ENCODE measurements around the gene ENPP5.
"Not testable (repeated sequence)": the region's sequence is repeated elsewhere in the genome, so short reads cannot be mapped to it uniquely, and the experiment has no call there.

Gene ENPP5

GRCh38 chr6:46174904-46175303 lies 4.1 kb upstream of the ENPP5 start:
- DNase-seq (ENCODE audit: low spot score): no peak

DNA sequence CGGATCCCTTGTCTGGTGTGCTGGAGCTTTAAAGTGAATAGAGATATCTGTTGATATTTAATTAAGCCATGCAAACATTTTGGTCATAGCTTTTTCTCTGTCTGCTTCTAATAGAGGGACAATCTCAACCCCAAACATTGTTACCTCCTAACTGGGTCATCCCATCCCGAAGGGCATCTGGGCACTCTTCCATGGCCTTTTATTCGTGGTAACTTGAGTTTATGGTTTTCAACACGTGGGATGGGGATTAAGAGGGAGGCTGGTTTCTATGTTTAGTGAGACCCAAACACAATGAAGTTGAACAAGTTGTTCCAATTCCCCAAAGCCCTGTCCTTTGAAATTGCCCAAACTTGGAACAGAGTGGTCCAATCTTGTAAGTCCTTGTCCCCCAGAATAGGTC lies 1.4 kb upstream of the ENPP5 start:
- no peak for DNase-seq (ENCODE audit: low spot score)

- DNase-seq (ENCODE audit: low spot score): no peak
These were observed 10.7 kb downstream of the ENPP5 start for GRCh38 chr6:46160102-46160501.

DNA sequence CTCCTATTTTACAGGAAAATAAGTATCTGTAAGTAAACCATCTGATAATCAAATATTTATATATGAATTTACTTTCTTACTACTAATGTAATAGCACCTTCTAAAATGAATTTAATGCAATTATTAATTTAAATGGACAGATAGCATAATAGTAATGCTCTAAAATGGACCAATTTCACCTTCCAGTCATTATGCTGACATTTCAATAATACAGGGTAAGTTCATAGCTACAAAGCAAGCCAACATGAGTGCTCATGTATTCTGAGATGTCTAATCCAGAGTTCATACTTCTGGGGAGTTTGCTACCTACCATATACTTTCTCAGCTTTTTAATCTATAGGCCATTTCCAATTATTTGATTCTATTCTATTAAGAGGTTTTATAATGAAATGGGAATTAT lies 11.6 kb downstream of the ENPP5 start:
- DNase-seq (ENCODE audit: low spot score): no peak

DNA sequence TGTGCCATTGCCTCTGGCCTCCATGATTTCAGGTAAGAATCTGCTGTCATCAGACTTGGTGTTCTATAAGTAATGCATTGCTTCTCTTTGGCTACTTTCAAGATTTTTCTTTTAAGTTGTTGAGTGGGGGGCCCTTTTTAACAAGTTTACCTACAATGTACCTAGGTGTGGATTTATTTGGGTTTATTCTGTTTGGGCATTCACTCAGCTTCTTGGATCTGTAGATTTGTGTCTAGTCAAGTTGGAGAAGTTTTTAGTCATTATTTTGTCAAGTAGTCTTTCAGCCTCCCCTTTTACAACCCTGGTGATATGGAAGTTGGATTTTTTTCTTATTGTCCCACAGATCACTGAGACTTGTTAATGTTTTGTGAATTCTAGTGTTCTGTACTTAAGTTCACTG lies 14.1 kb downstream of the ENPP5 start:
- DNase-seq (ENCODE audit: low spot score): no peak

- DNase-seq (ENCODE audit: low spot score): not testable (repeated sequence)
These were observed 21.7 kb downstream of the ENPP5 start for GRCh38 chr6:46149066-46149465.

DNA sequence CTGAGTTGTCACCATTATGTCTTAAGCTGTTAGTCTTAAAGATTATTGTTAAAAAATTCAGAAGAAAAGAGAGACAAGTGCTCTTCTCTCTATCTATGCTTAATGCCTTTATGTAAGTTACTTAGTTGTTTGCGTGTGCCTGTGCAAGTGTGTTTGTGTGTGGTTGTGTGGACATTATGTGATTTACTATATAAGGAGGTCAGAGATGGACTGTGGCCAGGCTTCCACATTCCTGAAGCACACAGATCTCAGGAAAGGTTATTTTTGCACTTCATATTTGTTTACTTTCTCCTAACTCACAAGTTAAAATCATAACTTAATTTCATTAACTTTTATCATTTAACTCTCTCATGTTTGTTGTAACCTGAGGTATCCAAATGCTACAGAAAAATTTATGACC lies 26.5 kb downstream of the ENPP5 start:
- DNase-seq (ENCODE audit: low spot score): no peak

GRCh38 chr6:46138281-46138680 lies 32.5 kb downstream of the ENPP5 start:
- DNase-seq (ENCODE audit: low spot score): no peak

- DNase-seq (ENCODE audit: low spot score): no peak
These were observed 33.4 kb downstream of the ENPP5 start for GRCh38 chr6:46137387-46137786.

GRCh38 chr6:46136831-46137230 lies 33.9 kb downstream of the ENPP5 start:
- no peak for DNase-seq (ENCODE audit: low spot score)

DNA sequence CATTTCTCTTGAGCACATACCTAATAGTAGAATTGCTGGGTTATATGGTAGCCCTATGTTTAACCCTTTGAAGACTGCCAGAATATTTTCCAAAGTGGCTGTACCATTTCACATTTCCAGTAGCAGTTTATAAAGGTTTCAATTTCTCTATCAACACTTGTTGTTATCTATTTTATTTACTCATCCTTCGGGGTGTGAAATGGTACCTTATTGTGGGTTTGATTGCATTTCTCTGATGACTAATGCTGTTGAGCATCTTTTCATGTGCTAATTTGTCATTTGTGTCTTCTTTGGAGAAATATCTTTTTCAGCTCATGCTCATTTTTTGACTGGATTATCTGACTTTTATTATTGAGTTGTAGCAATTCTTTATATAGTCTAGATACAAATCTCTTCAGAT lies 35.6 kb downstream of the ENPP5 start:
- no peak for DNase-seq (ENCODE audit: low spot score)

DNA sequence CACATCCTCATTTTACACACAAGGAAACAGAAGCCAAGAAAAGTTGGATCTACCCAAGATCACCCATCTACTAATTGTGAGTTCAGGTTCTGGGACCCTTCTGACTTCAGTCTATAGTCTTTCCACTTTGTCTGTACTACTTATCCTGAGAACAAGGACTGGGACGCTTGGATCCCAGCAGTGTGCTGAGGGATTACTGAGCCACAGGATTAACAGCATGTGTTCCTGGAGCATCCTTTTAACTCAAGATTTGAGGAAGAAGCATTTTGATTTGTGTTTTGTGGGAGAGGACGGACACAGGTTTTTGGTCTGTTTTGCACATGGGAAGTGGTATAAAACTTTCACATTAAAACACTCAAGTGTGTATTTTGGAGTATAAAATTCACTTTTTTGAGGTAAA lies 36.6 kb downstream of the ENPP5 start:
- DNase-seq (ENCODE audit: low spot score): no peak

DNA sequence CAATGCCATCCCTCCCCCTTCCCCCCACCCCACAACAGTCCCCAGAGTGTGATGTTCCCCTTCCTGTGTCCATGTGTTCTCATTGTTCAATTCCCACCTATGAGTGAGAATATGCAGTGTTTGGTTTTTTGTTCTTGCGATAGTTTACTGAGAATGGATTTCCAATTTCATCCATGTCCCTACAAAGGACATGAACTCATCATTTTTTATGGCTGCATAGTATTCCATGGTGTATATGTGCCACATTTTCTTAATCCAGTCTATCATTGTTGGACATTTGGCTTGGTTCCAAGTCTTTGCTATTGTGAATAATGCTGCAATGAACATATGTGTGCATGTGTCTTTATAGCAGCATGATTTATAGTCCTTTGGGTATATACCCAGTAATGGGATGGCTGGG lies 39.5 kb downstream of the ENPP5 start:
- not testable (repeated sequence) for DNase-seq (ENCODE audit: low spot score)

- no peak for DNase-seq (ENCODE audit: low spot score)
These were observed 40.1 kb downstream of the ENPP5 start for GRCh38 chr6:46130666-46131065.

- peak; percentile 71 for DNase-seq (ENCODE audit: low spot score)
These were observed 40.9 kb downstream of the ENPP5 start, which contains the start of gene ENPP4 for GRCh38 chr6:46129629-46130511. Gene ENPP4, plus strand, starts transcription at chr6:46129989. Its CDS starts 9,595 bp downstream, at chr6:46139584.

- DNase-seq (ENCODE audit: low spot score): no peak
These were observed 41.5 kb downstream of the ENPP5 start for GRCh38 chr6:46129291-46129628.

DNA sequence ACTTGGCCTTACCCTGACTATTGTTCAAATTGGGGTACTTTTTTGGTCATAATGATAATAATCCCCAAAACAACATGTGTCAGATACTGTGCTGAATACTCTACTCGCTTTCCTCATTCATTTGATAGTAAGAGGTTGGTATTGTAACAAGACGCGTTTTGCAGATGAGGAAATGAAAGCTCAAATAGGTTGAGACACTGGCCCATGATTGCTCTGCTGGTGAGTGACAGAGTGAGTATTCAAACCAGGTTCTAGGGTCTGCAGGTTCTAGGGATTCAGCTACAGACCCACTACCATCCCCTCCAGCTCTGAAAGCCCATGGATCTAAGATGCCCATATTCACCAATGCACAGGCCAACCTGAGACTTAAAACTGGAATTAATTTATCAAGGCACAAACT lies 42.3 kb downstream of the ENPP5 start:
- no peak for DNase-seq (ENCODE audit: low spot score)

DNA sequence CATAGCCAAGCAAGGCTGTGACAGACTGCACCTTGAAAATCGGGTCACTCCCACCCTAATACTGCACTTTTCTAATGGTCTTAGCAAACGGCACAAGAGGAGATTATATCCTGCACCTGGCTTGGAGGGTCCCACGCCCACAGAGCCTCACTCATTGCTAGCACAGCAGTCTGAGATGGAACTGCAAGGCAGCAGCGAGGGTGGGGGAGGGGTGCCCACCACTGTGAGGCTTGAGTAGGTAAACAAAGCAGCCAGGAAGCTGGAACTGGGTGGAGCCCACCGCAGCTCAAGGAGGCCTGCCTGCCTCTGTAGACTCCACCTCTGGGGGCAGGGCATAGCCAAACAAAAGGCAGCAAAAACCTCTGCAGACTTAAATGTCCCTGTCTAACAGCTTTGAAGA lies 51.1 kb downstream of the ENPP5 start:
- not testable (repeated sequence) for DNase-seq (ENCODE audit: low spot score)

DNA sequence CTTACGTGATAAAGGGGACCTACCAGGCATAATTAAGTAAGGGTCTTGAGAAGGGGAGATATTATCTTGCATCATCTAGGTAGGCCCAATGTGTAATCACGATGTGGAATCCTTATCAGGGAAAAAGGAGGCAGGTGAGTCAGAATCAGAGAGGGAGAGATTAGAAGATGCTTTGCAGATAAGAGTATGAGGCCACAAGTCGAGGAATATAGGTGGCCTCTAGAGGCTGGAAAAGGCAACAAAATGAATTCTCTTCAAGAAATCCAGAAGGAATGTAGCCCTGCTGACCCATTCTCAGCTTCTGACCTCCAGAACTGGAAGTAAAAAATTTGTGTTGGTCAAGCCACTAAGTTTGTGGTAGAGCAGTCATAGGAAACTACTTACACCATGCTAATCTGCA lies 51.9 kb downstream of the ENPP5 start:
- no peak for DNase-seq (ENCODE audit: low spot score)

DNA sequence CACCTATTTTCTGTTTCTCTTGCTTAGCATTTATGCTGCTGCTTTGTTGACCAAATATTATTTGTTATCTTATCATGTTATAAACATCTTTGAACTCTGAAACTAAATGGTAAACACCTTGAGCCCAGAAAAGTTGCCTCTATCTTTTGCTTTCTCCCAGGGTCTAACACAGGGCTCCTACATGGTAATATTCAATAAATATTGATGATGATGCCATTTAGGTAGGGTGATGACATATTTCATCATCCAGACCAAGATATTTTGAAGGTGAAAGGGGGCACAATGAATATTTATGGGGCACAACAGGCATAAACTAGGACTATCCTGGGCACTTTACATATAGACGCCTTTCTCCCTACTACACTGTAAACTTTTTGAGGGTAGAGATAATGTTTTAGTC lies 52.6 kb downstream of the ENPP5 start:
- DNase-seq (ENCODE audit: low spot score): no peak

DNA sequence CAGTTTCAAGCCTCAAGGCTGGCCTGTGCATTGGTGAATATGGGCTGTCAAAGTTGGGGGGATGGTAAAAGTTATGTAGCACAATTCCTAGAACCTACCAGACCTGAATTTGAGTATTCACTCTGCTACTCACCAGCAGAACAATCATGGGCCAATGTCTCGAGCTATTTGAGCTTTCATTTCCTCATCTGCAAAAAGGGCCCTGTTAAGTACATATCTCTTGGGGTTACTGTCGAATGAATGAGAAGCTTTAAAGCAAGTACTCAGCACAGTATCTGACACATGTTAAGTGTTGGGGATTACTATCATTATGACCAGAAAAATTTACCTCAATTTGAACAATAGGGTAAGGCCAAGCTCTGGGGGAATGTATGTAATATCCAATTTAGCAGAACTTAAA lies 54.5 kb downstream of the ENPP5 start:
- no peak for DNase-seq (ENCODE audit: low spot score)

DNA sequence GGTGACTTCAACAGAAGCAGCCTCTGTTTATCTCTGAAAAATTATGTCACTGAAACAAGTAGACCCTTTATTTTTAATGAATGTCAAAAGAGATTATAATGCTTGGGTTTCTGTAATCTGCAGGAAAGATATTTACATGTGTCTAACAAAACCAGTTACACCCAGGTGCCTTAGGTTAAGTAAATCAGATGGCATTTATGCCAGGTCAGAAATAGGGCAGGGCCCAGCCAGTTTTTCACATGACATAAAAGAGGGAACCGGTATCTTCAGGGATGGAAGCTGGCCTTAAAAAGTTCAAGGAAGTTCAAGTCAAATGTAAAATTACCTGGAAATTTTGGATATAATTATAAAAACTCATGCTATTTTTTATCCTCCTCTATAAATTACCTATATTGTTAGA lies 55.1 kb downstream of the ENPP5 start:
- no peak for DNase-seq (ENCODE audit: low spot score)

DNA sequence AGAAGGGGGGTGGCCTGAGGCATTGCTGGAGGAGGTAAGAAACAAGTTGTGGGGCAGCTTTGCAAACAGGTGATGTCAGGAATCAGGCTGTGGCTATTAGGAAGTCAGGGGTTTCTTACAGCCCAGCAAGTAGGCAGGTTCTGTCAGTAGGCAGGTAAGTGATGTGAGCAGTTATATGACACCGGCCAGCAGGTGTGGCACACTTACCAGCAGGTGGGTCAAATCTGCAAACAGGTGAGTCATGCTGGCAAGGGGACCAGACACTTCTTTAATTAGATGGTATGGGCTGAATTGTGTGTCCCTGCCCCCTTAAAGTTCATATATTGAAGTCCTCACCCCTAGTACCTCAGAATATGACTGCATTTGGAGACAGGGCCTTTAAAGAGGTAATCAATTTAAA lies 57.4 kb downstream of the ENPP5 start:
- no peak for DNase-seq (ENCODE audit: low spot score)

All from hepatic stellate cell (primary cell).